K562 (cell line): ENCODE data around the gene MRPL30. TPM values are rescaled to one million over a fixed set of nuclear protein-coding genes. Genes with fewer than 3 reads are reported as not detected.
"Not testable (repeated sequence)": the region's sequence is repeated elsewhere in the genome, so short reads cannot be mapped to it uniquely, and the experiment has no call there.

Experiments
- ATAC-seq: fragments of 200-7000 bp; cut with Tn5 transposase; 3 replicates; pipeline ENCODE4 v1.9.1; 2020; ENCODE audit warnings: moderate library complexity
- BruUV-seq: library from RNA; stranded (reverse); fragments of 400-500 nt; replicated peaks from 2 replicates; lab custom pipeline; 2021; lab: Mats Ljungman, UMichigan
- CTCF ChIA-PET: fragments of 300-600 bp; formaldehyde crosslinking; extraction: SDS; loops from one replicate; lab custom pipeline; 2021; ENCODE audit warnings: low intra/inter-chr PET ratio; lab: Yijun Ruan, JAX
- POLR2A ChIA-PET: fragments of 300-600, 350-650 bp; sonication (Branson Sonifier 250); formaldehyde crosslinking; extraction: SDS; loops from one replicate; lab custom pipeline; 2021; ENCODE audit warnings: antibody characterized with exemption, inconsistent platforms; lab: Yijun Ruan, JAX
- DNase-seq, 4 experiments: peaks; one replicate each; pipeline versions ENCODE4 v3.0.0 to v3.0.0-alpha.2; 2011 to 2018; ENCODE audit warnings: low spot score in 3 of 4, mixed read lengths in 3 of 4; ENCODE audit errors: extremely low read depth in 1 of 4
- FAIRE-seq: peaks from 2 replicates; lab custom pipeline; 2011; peaks lifted over from hg19 to GRCh38; lab: Jason Lieb, UNC
- H2AFZ ChIP-seq: 2 replicates; pipeline ENCODE4 v1.6.0; 2011; ENCODE audit warnings: low read depth, low read length, control low read depth, inconsistent platforms
- H3K27ac ChIP-seq: fragments of 200-600 bp; 3 replicates; pipeline ENCODE4 v1.8.0; 2011; ENCODE audit warnings: low read depth, mild to moderate bottlenecking, control low read depth, inconsistent platforms, low read length, moderate library complexity, mixed read lengths; ENCODE audit errors: extremely low read depth
- H3K27me3 ChIP-seq, 2 experiments: fragments of 300-600 bp in 1 of 2; 2 replicates in 1 of 2; 3 replicates in 1 of 2; pipeline versions ENCODE4 v1.6.0 to v1.8.0; 2011; ENCODE audit warnings: inconsistent platforms in 2 of 2, low read length in 2 of 2, mild to moderate bottlenecking in 1 of 2, mixed read lengths in 1 of 2, moderate library complexity in 1 of 2; ENCODE audit not compliant: control insufficient read depth in 2 of 2, insufficient read depth in 2 of 2
- H3K36me3 ChIP-seq: fragments of 300-600 bp; 3 replicates; pipeline ENCODE4 v1.8.0; 2011; ENCODE audit warnings: mild to moderate bottlenecking, low read length, inconsistent platforms; ENCODE audit not compliant: control insufficient read depth, insufficient read depth
- H3K4me1 ChIP-seq, 2 experiments: fragments of 200-600 bp in 1 of 2; replicated peaks in 1 of 2; 2 replicates in 1 of 2; 3 replicates in 1 of 2; pipeline versions ENCODE4 v1.5.1 to v1.8.0; 2011; ENCODE audit warnings: inconsistent platforms in 2 of 2, low read length in 2 of 2, mild to moderate bottlenecking in 1 of 2, mixed read lengths in 1 of 2, moderate library complexity in 1 of 2; ENCODE audit not compliant: control insufficient read depth in 2 of 2, insufficient read depth in 2 of 2
- H3K4me2 ChIP-seq: 2 replicates; pipeline ENCODE4 v1.6.1; 2011; ENCODE audit warnings: low read length, control low read depth, inconsistent platforms, mixed read lengths; ENCODE audit not compliant: insufficient read depth
- H3K4me3 ChIP-seq: fragments of 200-600 bp; sonication (generic), shearing (Covaris generic); 2 replicates; pipeline ENCODE4 v1.5.1; 2016; ENCODE audit warnings: control low read depth, inconsistent platforms
- H3K79me2 ChIP-seq: fragments of 200-600 bp; 3 replicates; pipeline ENCODE4 v1.8.0; 2011; ENCODE audit warnings: low read length, inconsistent platforms; ENCODE audit not compliant: control insufficient read depth, insufficient read depth
- H3K9ac ChIP-seq, 2 experiments: 2 replicates each; pipeline versions ENCODE4 v1.6.0 to v1.6.1; 2011; ENCODE audit warnings: low read depth in 2 of 2, low read length in 2 of 2, control low read depth in 1 of 2, inconsistent platforms in 1 of 2, mild to moderate bottlenecking in 1 of 2, mixed read lengths in 1 of 2; ENCODE audit not compliant: insufficient read depth in 1 of 2
- H3K9me1 ChIP-seq: one replicate; pipeline ENCODE4 v1.6.0; 2011; ENCODE audit warnings: inconsistent platforms, mild to moderate bottlenecking, low read length, moderate library complexity; ENCODE audit not compliant: control insufficient read depth, insufficient read depth
- H3K9me3 ChIP-seq: replicated peaks from 2 replicates; pipeline ENCODE4 v1.5.1; 2011; ENCODE audit warnings: low read depth, low read length, inconsistent platforms; ENCODE audit not compliant: control insufficient read depth, insufficient read depth
- H4K20me1 ChIP-seq: replicated peaks from 2 replicates; pipeline ENCODE4 v1.6.1; 2011; ENCODE audit warnings: low read length, inconsistent platforms, mixed read lengths; ENCODE audit not compliant: control insufficient read depth, insufficient read depth
- ADNP ChIP-seq: fragments of 200-800 bp; sonication (Bioruptor generic); IDR thresholded peaks from 2 replicates; pipeline ENCODE4 v1.6.1; 2016; ENCODE audit warnings: missing genetic modification characterization, missing compliant biosample characterization
- CREBBP ChIP-seq: IDR thresholded peaks from one replicate; pipeline ENCODE4 v1.6.1; 2012; ENCODE audit warnings: low read depth, mild to moderate bottlenecking, control low read depth, inconsistent platforms, low read length
- ELK1 ChIP-seq: sonication (generic); formaldehyde crosslinking; IDR thresholded peaks from 2 replicates; pipeline ENCODE4 v1.8.1; 2022; ENCODE audit warnings: missing genetic modification reagents
- MAZ ChIP-seq, 2 experiments: fragments of 450-650 bp in 1 of 2; sonication (generic) in 1 of 2; formaldehyde crosslinking; IDR thresholded peaks in 1 of 2; conservative IDR thresholded peaks in 1 of 2; 2 replicates each; pipeline versions ENCODE4 v1.4.0 to v1.5.0; 2020; ENCODE audit warnings: mild to moderate bottlenecking in 1 of 2, missing genetic modification reagents in 1 of 2
- SIN3B ChIP-seq: fragments of 450-650 bp; IDR thresholded peaks from 2 replicates; pipeline ENCODE4 v1.6.1; 2017; ENCODE audit warnings: low read depth, mild to moderate bottlenecking, moderate library complexity
- TCF15 ChIP-seq: fragments of 250-450 bp; sonication (Bioruptor Pico); IDR thresholded peaks from 2 replicates; pipeline ENCODE4 v1.8.0; 2022; ENCODE audit warnings: moderate library complexity, mild to moderate bottlenecking, inconsistent platforms
- USF1 ChIP-seq: sonication (generic); formaldehyde crosslinking; IDR thresholded peaks from 2 replicates; pipeline ENCODE4 v1.9.0; 2022; ENCODE audit warnings: mild to moderate bottlenecking, missing genetic modification reagents
- in situ Hi-C: fragments of 300-500 bp; cut with MboI; formaldehyde crosslinking; loops from 4 replicates; pipeline ENCODE4 v1.15.0; 2018; ENCODE audit warnings: inconsistent platforms, mixed read lengths
- intact Hi-C: fragments of 100-400 bp; cut with micrococcal nuclease; formaldehyde crosslinking; loops from 2 replicates; pipeline ENCODE4 v1.14.2; 2022
- polyA plus RNA-seq, 8 experiments: library from polyadenylated mRNA; depleted of rRNA in 4 of 8; stranded (reverse) in 5 of 8; unstranded in 3 of 8; fragments of >200 nt; fragmentation: Nextera tagmentation in 2 of 8; fragmentation: Illumina TruSeq in 1 of 8; extraction: Ambion mirVana in 2 of 8; extraction: Trizol in 1 of 8; gene quantifications; 2 replicates each; pipeline versions ENCODE4 v1.2.1 to v1.2.3, GENCODE V29; 2011 to 2014; ENCODE audit warnings: inconsistent platforms in 1 of 8, missing spikeins in 1 of 8
- total RNA-seq, 7 experiments: library from RNA; depleted of rRNA in 6 of 7; stranded (reverse); fragments of >200 nt in 6 of 7; fragmentation: Illumina TruSeq in 2 of 7; extraction: Trizol in 2 of 7; gene quantifications; 2 replicates each; pipeline versions ENCODE4 v1.2.1 to v1.2.3, GENCODE V29; 2011 to 2021; ENCODE audit warnings: low replicate concordance in 1 of 7

The MRPL30 gene
- total and polyA plus RNA-seq, 9 of the 15 experiments (the other 6 are each of a cell fraction or from before 2014, with no cell fraction given), result 63.3 to 130 (median 87.0) TPM

- TF ChIP-seq USF1 (no peak), CREBBP (no peak), SIN3B (no peak), ELK1 (CRISPR knock-in tag) (no peak), MAZ (CRISPR knock-in tag; conservative IDR thresholded peaks at IDR 0.05 in 1 of 2, IDR thresholded peaks at IDR 0.05 in 1 of 2) (no peak), TCF15 (no peak), ADNP (tag) (no peak)
These were observed 37.0 kb downstream of the MRPL30 start (continued) for GRCh38 chr2:99217929-99218501.

GRCh38 chr2:99233177-99233576 is 52.2 kb downstream of the MRPL30 start:
- H3K27me3 ChIP-seq, in situ Hi-C loops, H3K27ac ChIP-seq, ATAC-seq, FAIRE-seq, H2AFZ ChIP-seq, H3K9me1 ChIP-seq, H3K4me2 ChIP-seq, intact Hi-C loops, H3K4me3 ChIP-seq, CTCF ChIA-PET, H3K9ac ChIP-seq, H3K36me3 ChIP-seq, H4K20me1 ChIP-seq, H3K9me3 ChIP-seq, H3K79me2 ChIP-seq, BruUV-seq, H3K4me1 ChIP-seq, DNase-seq: not testable (repeated sequence)
- POLR2A ChIA-PET, result interaction anchor here (0.6 kb wide), 1 partner anchor 286 kb away, joined by 3 read pairs; no protein-coding TSS in a partner anchor
